ENCODE measurements around the gene SUCO. TPM values are rescaled to one million over a fixed set of nuclear protein-coding genes. Genes with fewer than 3 reads are reported as not detected.

The SUCO gene
- polyA plus RNA-seq, 1 donor (not counting 4 experiments of a cell fraction or from before 2014, with no cell fraction given): 13.8 TPM

GRCh38 chr1:172578586-172578985 is 45.6 kb downstream of the SUCO start:
- no peak overlapping the region for H3K9ac ChIP-seq (ENCODE audit: control insufficient read depth, extremely low read depth, insufficient read depth, low read length)
- dilution Hi-C loops (cut with MboI; ENCODE audit: extremely low pct_ligation_motif_present, low sequenced_read_pairs): no loop called here
- no peaks in the 10 kb centered on the region for H3K9me1 ChIP-seq (ENCODE audit: control insufficient read depth, extremely low read depth, insufficient read depth, low read length)
- FAIRE-seq: no peak
- no peaks in the 10 kb centered on the region for H3K27me3 ChIP-seq (ENCODE audit: control insufficient read depth, extremely low read depth, insufficient read depth, low read length)
- H3K4me2 ChIP-seq (ENCODE audit: control insufficient read depth, extremely low read depth, insufficient read depth, low read depth, low read length): no peak overlapping the region
- H3K36me3 ChIP-seq (ENCODE audit: control insufficient read depth in 2 of 2, extremely low read depth in 1 of 2, insufficient read depth in 2 of 2, low read length in 2 of 2): no peaks in the 10 kb centered on the region
- H3K27ac ChIP-seq (ENCODE audit: control insufficient read depth, insufficient read depth, low read length): no peak overlapping the region
- H3K79me2 ChIP-seq (ENCODE audit: control insufficient read depth, insufficient read depth, low read length): no peaks in the 10 kb centered on the region
- no peak overlapping the region for H2AFZ ChIP-seq (ENCODE audit: control insufficient read depth, low read length)
- H3K9me3 ChIP-seq (ENCODE audit: control insufficient read depth, low read depth, low read length): no peaks in the 10 kb centered on the region
- no peaks in the 10 kb centered on the region for H4K20me1 ChIP-seq (ENCODE audit: control insufficient read depth, extremely low read depth, insufficient read depth, low read length)
- H3K4me1 ChIP-seq (ENCODE audit: control insufficient read depth, extremely low read depth, insufficient read depth, low read length): no peaks in the 10 kb centered on the region
- no peak overlapping the region for H3K4me3 ChIP-seq (ENCODE audit: control insufficient read depth in 2 of 3, extremely low read depth in 1 of 3, insufficient read depth in 2 of 3, low read depth in 1 of 3, low read length in 3 of 3)
- no peak for TF ChIP-seq CTCF (optimal IDR thresholded peaks at IDR 0.05 in 1 of 3, IDR thresholded peaks at IDR 0.05 in 1 of 3, conservative IDR thresholded peaks at IDR 0.05 in 1 of 3; ENCODE audit: extremely low read depth in 1 of 3, insufficient read depth in 2 of 3, low read length in 3 of 3)
- no peak for TF ChIP-seq EZH2 (IDR thresholded peaks at IDR 0.05; ENCODE audit: low read length)
- DNase-seq (ENCODE audit: low read depth, low spot score): no peak

- Histone ChIP-seq H3K9me3 (ENCODE audit: control insufficient read depth, low read depth, low read length) (no peaks in the 10 kb centered on the region), H3K79me2 (ENCODE audit: control insufficient read depth, insufficient read depth, low read length) (no peaks in the 10 kb centered on the region), H3K27ac (ENCODE audit: control insufficient read depth, insufficient read depth, low read length) (no peak overlapping the region), H3K9ac (ENCODE audit: control insufficient read depth, extremely low read depth, insufficient read depth, low read length) (no peak overlapping the region), H3K9me1 (ENCODE audit: control insufficient read depth, extremely low read depth, insufficient read depth, low read length) (no peaks in the 10 kb centered on the region), H3K4me2 (ENCODE audit: control insufficient read depth, extremely low read depth, insufficient read depth, low read depth, low read length) (no peak overlapping the region), H3K27me3 (ENCODE audit: control insufficient read depth, extremely low read depth, insufficient read depth, low read length) (no peaks in the 10 kb centered on the region), H4K20me1 (ENCODE audit: control insufficient read depth, extremely low read depth, insufficient read depth, low read length) (no peaks in the 10 kb centered on the region), H3K4me1 (ENCODE audit: control insufficient read depth, extremely low read depth, insufficient read depth, low read length) (peaks cover 11% of the 10 kb centered on the region), H3K36me3 (ENCODE audit: control insufficient read depth in 2 of 2, extremely low read depth in 1 of 2, insufficient read depth in 2 of 2, low read length in 2 of 2) (no peaks in the 10 kb centered on the region), H3K4me3 (ENCODE audit: control insufficient read depth in 2 of 3, extremely low read depth in 1 of 3, insufficient read depth in 2 of 3, low read depth in 1 of 3, low read length in 3 of 3) (no peak overlapping the region), H2AFZ (ENCODE audit: control insufficient read depth, low read length) (no peak overlapping the region)
- dilution Hi-C loops (cut with MboI; ENCODE audit: extremely low pct_ligation_motif_present, low sequenced_read_pairs): no loop called here
- TF ChIP-seq EZH2 (IDR thresholded peaks at IDR 0.05; ENCODE audit: low read length) (no peak), CTCF (optimal IDR thresholded peaks at IDR 0.05 in 1 of 3, IDR thresholded peaks at IDR 0.05 in 1 of 3, conservative IDR thresholded peaks at IDR 0.05 in 1 of 3; ENCODE audit: extremely low read depth in 1 of 3, insufficient read depth in 2 of 3, low read length in 3 of 3) (no peak)
- FAIRE-seq (no peak), DNase-seq (ENCODE audit: low read depth, low spot score) (no peak)
Observed at GRCh38 chr1:172581273-172581672, 48.3 kb downstream of the SUCO start.

Data from keratinocyte (primary cell).